HG03354 (cell line): ENCODE measurements around the gene FBXO2.

Experiments used
- ATAC-seq: cut with Tn5 transposase; IDR thresholded peaks from one replicate; pipeline ENCODE4 v1.9.1; 2021; ENCODE audit warnings: mild to moderate bottlenecking; ENCODE audit not compliant: unreplicated experiment, poor library complexity, severe bottlenecking

Gene FBXO2

GRCh38 chr1:11602981-11603380 is 51.2 kb downstream of the FBXO2 start:
- no peak for ATAC-seq

- no peak for ATAC-seq
These were observed 51.8 kb downstream of the FBXO2 start for GRCh38 chr1:11602424-11602823.

- no peak for ATAC-seq
These were observed 53.4 kb downstream of the FBXO2 start for GRCh38 chr1:11600836-11601235.

GRCh38 chr1:11599891-11600576 is 54.2 kb downstream of the FBXO2 start:
- no peak for ATAC-seq

- ATAC-seq, result no peak
These were observed 55.8 kb downstream of the FBXO2 start for GRCh38 chr1:11598461-11598860.
